Measurements from ENCODE around the gene BBOX1. TPM values are rescaled to one million over a fixed set of nuclear protein-coding genes. Genes with fewer than 3 reads are reported as not detected.

Gene BBOX1
- total RNA-seq, result under 1 TPM in 1 of 4 donors, not detected in 3; 0.79 TPM
- under 1 TPM in 2 of 3 donors, not detected in 1; 0.07 to 0.10 TPM for polyA plus RNA-seq
- long read RNA-seq, donor 1, result 0 reads
- long read RNA-seq, donor 2, result 0 reads

DNA sequence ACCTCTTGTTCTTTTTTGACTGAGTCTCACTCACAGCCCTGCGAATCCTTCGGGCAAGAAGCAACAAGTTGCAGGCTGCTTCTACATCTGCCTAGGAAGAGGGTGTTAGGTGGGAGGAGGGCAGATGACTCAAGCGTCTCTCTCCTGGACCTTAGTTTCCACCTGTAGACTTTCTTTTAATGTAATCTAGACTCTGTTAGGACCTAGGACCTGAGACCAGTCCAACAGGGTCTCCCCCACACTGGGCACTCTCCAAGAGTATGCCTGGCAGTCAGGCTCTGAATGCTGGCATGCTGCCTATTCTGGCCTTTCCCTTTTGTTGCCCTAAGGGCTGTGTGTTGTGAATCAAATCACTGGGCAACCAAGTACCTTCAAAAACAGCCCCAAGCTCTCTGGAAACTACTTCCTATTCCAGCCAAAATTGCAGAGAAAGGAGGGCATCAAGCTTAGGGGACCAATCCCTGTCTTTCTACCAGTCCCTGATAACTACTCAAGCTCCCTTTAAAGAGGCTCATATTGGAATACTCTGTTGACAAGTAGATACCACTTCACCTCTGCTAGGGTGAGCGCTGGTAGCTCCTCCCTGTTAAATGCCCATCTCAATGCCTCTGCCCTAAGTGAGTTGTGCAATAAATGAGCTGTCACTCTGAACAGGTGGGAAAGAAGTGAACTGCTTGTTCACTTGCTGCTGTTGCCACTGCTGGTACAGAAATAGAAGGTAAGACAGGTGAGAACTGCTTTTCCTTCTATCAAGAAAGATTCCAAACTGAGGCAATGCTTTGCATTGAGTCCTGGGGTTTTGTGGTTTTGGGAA is at the start of gene BBOX1:
Gene BBOX1, plus strand, starts transcription at position 514 of the 814 bp plus-strand sequence. CDS start 14,616 bp downstream, outside the sequence.
- no peaks in the 10 kb centered on the region for H3K4me1 ChIP-seq
- 56 to 67% (median 63%) methylated on average over 4 of the region's 4 CpGs for WGBS, 3 donors
- H3K9me3 ChIP-seq, result no peaks in the 10 kb centered on the region
- TF ChIP-seq CTCF (IDR thresholded peaks at IDR 0.05), result no peak
- no peaks in the 10 kb centered on the region for H3K36me3 ChIP-seq (ENCODE audit: insufficient read depth in 1 of 2, low read depth in 1 of 2)
- ATAC-seq, result peak; percentile 37 to 73 (median 58)
- no peak within 1 kb of the TSS for H3K4me3 ChIP-seq
- no peak within 1 kb of the TSS for H3K27ac ChIP-seq
- no peak for DNase-seq
- H3K27me3 ChIP-seq (ENCODE audit: insufficient read depth in 3 of 3, low read length in 2 of 3), result no peaks in the 10 kb centered on the region
- intact Hi-C loops (cut with DNase I), result no loop called here

DNA sequence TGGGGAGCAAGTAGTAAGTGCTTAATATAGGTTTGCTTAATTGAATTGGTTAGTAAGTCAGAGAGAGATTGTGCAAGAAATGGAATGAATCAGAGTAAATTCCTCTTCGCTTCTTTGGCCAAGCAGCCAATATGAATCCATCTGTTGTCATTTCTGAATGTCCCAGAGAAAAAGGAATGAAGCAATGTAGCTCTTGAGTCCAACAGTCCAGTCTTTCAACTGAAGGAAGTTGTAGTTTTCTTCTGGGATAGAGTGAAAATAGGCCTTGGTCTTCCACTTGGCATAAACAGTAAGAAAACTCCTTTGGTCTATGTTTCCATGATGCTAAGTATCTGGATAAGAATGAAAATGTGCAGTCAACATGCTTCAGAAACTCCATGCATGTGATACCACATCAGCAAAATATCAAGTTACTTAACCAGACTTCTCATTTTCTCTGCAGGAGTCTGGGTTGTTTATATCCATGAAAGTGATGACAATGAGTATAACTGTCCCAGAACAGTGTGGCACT is 48.5 kb upstream of the BBOX1 start:
- Histone ChIP-seq H3K27me3 (ENCODE audit: insufficient read depth in 3 of 3, low read length in 2 of 3) (no peaks in the 10 kb centered on the region), H3K27ac (no peak overlapping the region), H3K36me3 (ENCODE audit: insufficient read depth in 1 of 2, low read depth in 1 of 2) (no peaks in the 10 kb centered on the region), H3K9me3 (no peaks in the 10 kb centered on the region), H3K4me3 (no peak overlapping the region), H3K4me1 (peaks cover 3% of the 10 kb centered on the region)
- peak; percentile 31 to 78 (median 74) for ATAC-seq
- DNase-seq, result no peak
- no peak for TF ChIP-seq CTCF (IDR thresholded peaks at IDR 0.05)
- 44 to 74% (median 50%) methylated on average over 1 of the region's 1 CpG for WGBS, 3 donors
- intact Hi-C loops (cut with DNase I), result no loop called here

- Histone ChIP-seq H3K4me1 (peaks cover 3% of the 10 kb centered on the region), H3K4me3 (peak within 1 kb of the TSS; percentile 66), H3K36me3 (ENCODE audit: insufficient read depth in 1 of 2, low read depth in 1 of 2) (no peaks in the 10 kb centered on the region), H3K27me3 (ENCODE audit: insufficient read depth in 3 of 3, low read length in 2 of 3) (no peaks in the 10 kb centered on the region), H3K27ac (peak within 1 kb of the TSS; percentile 50), H3K9me3 (no peaks in the 10 kb centered on the region)
- ATAC-seq (peak; percentile 32 to 79 (median 56)), DNase-seq (peak; percentile 25 to 68)
- WGBS, 3 donors, result 1 to 7% (median 2%) methylated on average over 22 of the region's 22 CpGs
- TF ChIP-seq CTCF (IDR thresholded peaks at IDR 0.05), result no peak
- intact Hi-C loops (cut with DNase I), result no loop called here
These were observed 46.6 kb upstream of the BBOX1 start, which contains the start of gene FIBIN for GRCh38 chr11:26993965-26994457. Gene FIBIN (plus strand): TSS chr11:26994112. CDS start chr11:26994527, 415 bp downstream.

DNA sequence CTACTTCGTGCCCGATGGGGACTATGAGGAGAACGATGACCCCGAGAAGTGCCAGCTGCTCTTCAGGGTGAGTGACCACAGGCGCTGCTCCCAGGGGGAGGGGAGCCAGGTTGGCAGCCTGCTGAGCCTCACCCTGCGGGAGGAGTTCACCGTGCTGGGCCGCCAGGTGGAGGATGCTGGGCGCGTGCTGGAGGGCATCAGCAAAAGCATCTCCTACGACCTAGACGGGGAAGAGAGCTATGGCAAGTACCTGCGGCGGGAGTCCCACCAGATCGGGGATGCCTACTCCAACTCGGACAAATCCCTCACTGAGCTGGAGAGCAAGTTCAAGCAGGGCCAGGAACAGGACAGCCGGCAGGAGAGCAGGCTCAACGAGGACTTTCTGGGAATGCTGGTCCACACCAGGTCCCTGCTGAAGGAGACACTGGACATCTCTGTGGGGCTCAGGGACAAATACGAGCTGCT is 46.0 kb upstream of the BBOX1 start:
- intact Hi-C loops (cut with DNase I), result no loop called here
- peak; percentile 31 to 58 for DNase-seq

More for the DNA sequence above, 46.0 kb upstream of the BBOX1 start:
- H3K27me3 ChIP-seq (ENCODE audit: insufficient read depth in 3 of 3, low read length in 2 of 3), result no peaks in the 10 kb centered on the region
- peaks cover 3% of the 10 kb centered on the region for H3K4me1 ChIP-seq
- 27 to 40% (median 30%) methylated on average over 19 of the region's 19 CpGs for WGBS, 3 donors
- peak overlapping the region; percentile 66 for H3K4me3 ChIP-seq
- H3K9me3 ChIP-seq, result no peaks in the 10 kb centered on the region
- TF ChIP-seq CTCF (IDR thresholded peaks at IDR 0.05), result no peak
- peak; percentile 27 to 57 (median 43) for ATAC-seq
- H3K36me3 ChIP-seq (ENCODE audit: insufficient read depth in 1 of 2, low read depth in 1 of 2), result no peaks in the 10 kb centered on the region
- H3K27ac ChIP-seq, result peak overlapping the region; percentile 50

Measured in psoas muscle (tissue), 8 donors.